Measurements from ENCODE around the gene TSEN34. TPM values are rescaled to one million over a fixed set of nuclear protein-coding genes. Genes with fewer than 3 reads are reported as not detected.

The TSEN34 gene
- total RNA-seq, 1 experiment from 2014 or later = 64.7 TPM

GRCh38 chr19:54155694-54156093 is 35.4 kb upstream of the TSEN34 start:
- no peak for DNase-seq (ENCODE audit: low spot score)
- Histone ChIP-seq H3K27ac (ENCODE audit: low read depth, low read length, poor library complexity, severe bottlenecking) (no peak overlapping the region), H3K36me3 (ENCODE audit: insufficient read depth, low read length, poor library complexity, severe bottlenecking) (peaks cover 69% of the 10 kb centered on the region), H3K4me3 (ENCODE audit: low read depth, low read length, poor library complexity, severe bottlenecking) (no peak overlapping the region), H3K9me3 (ENCODE audit: low read depth, low read length, poor library complexity, severe bottlenecking) (no peaks in the 10 kb centered on the region), H3K4me1 (ENCODE audit: insufficient read depth, low read length, poor library complexity, severe bottlenecking) (peaks cover 6% of the 10 kb centered on the region), H3K27me3 (replicated peaks; ENCODE audit: insufficient read depth, low read depth, low read length, poor library complexity) (no peaks in the 10 kb centered on the region)
- intact Hi-C loops (cut with micrococcal nuclease; ENCODE audit: unreplicated experiment) = no loop called here
- no peak for TF ChIP-seq CTCF (conservative IDR thresholded peaks at IDR 0.05; ENCODE audit: low read depth, low read length)
- TF ChIP-seq EZH2 (IDR thresholded peaks at IDR 0.05; ENCODE audit: borderline replicate concordance, low read depth, low read length, poor library complexity, severe bottlenecking) = no peak
- CTCF ChIA-PET = no interaction called here
- BruUV-seq (replicated peaks) = no TSS peak
- POLR2A ChIA-PET (ENCODE audit: low non-redundant PET) = no interaction called here

- CTCF ChIA-PET = no interaction called here
- intact Hi-C loops (cut with micrococcal nuclease; ENCODE audit: unreplicated experiment) = no loop called here
- no peak for TF ChIP-seq CTCF (conservative IDR thresholded peaks at IDR 0.05; ENCODE audit: low read depth, low read length)
- TF ChIP-seq EZH2 (IDR thresholded peaks at IDR 0.05; ENCODE audit: borderline replicate concordance, low read depth, low read length, poor library complexity, severe bottlenecking) = no peak
- Histone ChIP-seq H3K9me3 (ENCODE audit: low read depth, low read length, poor library complexity, severe bottlenecking) (no peaks in the 10 kb centered on the region), H3K27ac (ENCODE audit: low read depth, low read length, poor library complexity, severe bottlenecking) (no peak overlapping the region), H3K4me3 (ENCODE audit: low read depth, low read length, poor library complexity, severe bottlenecking) (no peak overlapping the region), H3K27me3 (replicated peaks; ENCODE audit: insufficient read depth, low read depth, low read length, poor library complexity) (no peaks in the 10 kb centered on the region), H3K4me1 (ENCODE audit: insufficient read depth, low read length, poor library complexity, severe bottlenecking) (peaks cover 6% of the 10 kb centered on the region), H3K36me3 (ENCODE audit: insufficient read depth, low read length, poor library complexity, severe bottlenecking) (peaks cover 65% of the 10 kb centered on the region)
- DNase-seq (ENCODE audit: low spot score) = no peak
- POLR2A ChIA-PET (ENCODE audit: low non-redundant PET) = no interaction called here
- BruUV-seq (replicated peaks) = no TSS peak
Observed at GRCh38 chr19:54156490-54156889, 34.6 kb upstream of the TSEN34 start.

GRCh38 chr19:54156953-54157352 is 34.2 kb upstream of the TSEN34 start:
- Histone ChIP-seq H3K27me3 (replicated peaks; ENCODE audit: insufficient read depth, low read depth, low read length, poor library complexity) (no peaks in the 10 kb centered on the region), H3K4me1 (ENCODE audit: insufficient read depth, low read length, poor library complexity, severe bottlenecking) (peaks cover 6% of the 10 kb centered on the region), H3K36me3 (ENCODE audit: insufficient read depth, low read length, poor library complexity, severe bottlenecking) (peaks cover 60% of the 10 kb centered on the region), H3K27ac (ENCODE audit: low read depth, low read length, poor library complexity, severe bottlenecking) (no peak overlapping the region), H3K9me3 (ENCODE audit: low read depth, low read length, poor library complexity, severe bottlenecking) (no peaks in the 10 kb centered on the region), H3K4me3 (ENCODE audit: low read depth, low read length, poor library complexity, severe bottlenecking) (no peak overlapping the region)
- CTCF ChIA-PET = no interaction called here
- intact Hi-C loops (cut with micrococcal nuclease; ENCODE audit: unreplicated experiment) = no loop called here
- BruUV-seq (replicated peaks) = no TSS peak
- DNase-seq (ENCODE audit: low spot score) = no peak
- POLR2A ChIA-PET (ENCODE audit: low non-redundant PET) = no interaction called here
- TF ChIP-seq EZH2 (IDR thresholded peaks at IDR 0.05; ENCODE audit: borderline replicate concordance, low read depth, low read length, poor library complexity, severe bottlenecking) (no peak), CTCF (conservative IDR thresholded peaks at IDR 0.05; ENCODE audit: low read depth, low read length) (no peak)
